KOPT-K1 (cell line): ENCODE results near the gene SMARCAL1.

Experiments used
- H3K27ac ChIP-seq: fragments of 200-600 bp; sonication (generic); 2 replicates; pipeline ENCODE4 v1.5.1; 2016; ENCODE audit warnings: antibody characterized with exemption, mild to moderate bottlenecking, low read depth, low read length; ENCODE audit not compliant: poor library complexity, severe bottlenecking
- H3K36me3 ChIP-seq: fragments of 200-600 bp; sonication (generic); 2 replicates; pipeline ENCODE4 v1.5.1; 2017; ENCODE audit warnings: antibody characterized with exemption, mild to moderate bottlenecking, low read length, moderate library complexity; ENCODE audit not compliant: insufficient read depth
- H3K9me3 ChIP-seq: fragments of 200-600 bp; sonication (generic); 2 replicates; pipeline ENCODE4 v1.5.1; 2017; ENCODE audit warnings: antibody characterized with exemption, low read length, mild to moderate bottlenecking; ENCODE audit not compliant: insufficient read depth, poor library complexity, severe bottlenecking

The SMARCAL1 gene

DNA sequence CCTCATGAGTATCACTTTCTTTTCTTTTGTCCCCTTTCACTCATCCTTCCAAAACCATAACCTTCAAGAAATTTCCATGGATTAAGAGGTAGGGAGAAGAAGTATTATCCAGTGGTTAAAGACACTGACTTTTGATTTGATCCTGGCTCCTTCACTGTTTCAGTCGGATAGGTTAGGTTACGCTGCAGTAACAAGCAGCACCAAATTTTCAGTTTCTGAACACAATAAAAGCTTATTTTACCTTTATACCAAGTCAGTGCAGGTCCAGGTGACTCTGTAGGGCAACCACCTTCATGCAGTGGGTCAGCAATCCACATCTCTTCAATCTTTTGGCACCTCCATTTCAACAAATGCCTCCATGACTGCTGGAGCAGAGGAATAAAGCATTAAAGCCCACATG lies 25.0 kb upstream of the SMARCAL1 start:
- no peaks in the 10 kb centered on the region for H3K36me3 ChIP-seq
- no peaks in the 10 kb centered on the region for H3K9me3 ChIP-seq
- H3K27ac ChIP-seq = no peak overlapping the region

DNA sequence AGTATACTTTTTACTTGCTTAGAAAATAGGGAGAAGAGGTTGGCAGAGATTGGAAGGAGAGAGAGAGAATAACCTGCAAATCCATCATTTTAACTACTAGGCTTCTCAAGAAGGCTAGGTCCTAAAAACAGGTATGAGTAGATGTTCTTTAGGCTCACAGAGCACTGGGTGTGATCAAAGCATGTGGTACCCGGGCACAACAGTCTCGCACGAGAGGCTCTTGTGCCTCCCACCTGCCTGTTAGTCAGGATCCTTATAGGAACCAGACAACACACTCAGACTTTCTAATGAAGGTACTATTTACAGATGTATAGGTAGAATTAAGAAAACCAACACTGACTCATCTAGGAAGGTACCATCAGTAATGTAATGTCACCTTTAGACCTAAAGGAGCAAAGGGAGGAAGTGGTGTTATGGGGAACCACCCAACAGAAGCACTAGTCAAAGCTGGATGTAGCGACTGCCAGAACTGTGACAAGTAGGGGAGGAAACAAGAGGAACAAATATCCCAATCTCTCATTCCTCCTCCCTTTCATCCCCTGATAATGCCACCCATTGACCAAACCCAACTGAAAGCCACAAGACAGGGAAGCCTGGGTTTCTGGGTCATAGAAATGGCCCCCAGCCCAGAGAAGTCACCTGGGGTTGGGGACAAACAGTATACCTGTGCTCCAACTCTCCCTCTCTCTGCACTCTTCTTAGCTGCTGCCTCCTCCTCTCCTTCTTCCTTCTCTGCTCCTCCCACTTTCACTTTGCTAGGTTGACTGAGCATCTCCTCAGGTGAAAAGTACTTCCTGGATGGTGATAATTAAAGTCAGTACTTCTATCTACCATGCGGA lies 24.0 kb upstream of the SMARCAL1 start:
- H3K27ac ChIP-seq = no peak overlapping the region
- H3K9me3 ChIP-seq = no peaks in the 10 kb centered on the region
- no peaks in the 10 kb centered on the region for H3K36me3 ChIP-seq

DNA sequence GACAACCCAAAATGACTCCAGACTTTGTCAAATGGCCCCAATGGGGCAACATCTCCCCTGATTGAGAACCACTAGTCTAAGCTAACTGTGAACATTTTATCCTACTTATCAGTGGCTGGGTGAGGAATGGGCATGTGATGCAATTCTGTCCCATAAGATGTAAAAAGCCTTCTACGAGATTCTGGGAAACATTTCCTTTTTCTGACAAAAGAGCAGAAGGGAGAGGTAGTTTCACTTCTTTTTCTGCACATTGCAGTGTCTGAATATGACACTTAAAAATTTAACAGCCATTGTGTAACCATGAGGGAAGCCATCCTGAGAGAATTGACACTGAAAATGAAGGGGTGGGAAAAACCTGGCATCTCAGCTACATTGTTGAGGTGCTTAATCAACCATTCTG lies 22.7 kb upstream of the SMARCAL1 start:
- Histone ChIP-seq H3K27ac (no peak overlapping the region), H3K9me3 (no peaks in the 10 kb centered on the region), H3K36me3 (no peaks in the 10 kb centered on the region)

DNA sequence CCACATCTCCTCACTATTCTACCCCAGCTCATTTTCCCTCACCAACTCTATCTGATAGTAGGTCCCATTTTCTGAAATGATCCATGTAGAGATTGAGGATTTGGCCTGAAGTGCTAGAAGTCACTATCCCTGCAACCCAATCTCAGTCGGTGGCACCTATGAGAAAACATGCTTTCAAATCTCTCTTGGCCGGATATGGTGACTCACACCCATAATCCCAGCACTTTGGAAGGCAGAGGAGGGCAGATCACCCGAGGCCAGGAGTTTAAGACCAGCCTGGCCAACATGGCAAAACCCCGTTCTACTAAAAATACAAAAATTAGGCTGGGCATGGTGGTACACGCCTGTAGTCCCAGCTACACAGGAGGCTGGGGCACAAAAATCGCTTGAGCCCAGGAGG lies 20.9 kb upstream of the SMARCAL1 start:
- Histone ChIP-seq H3K36me3 (no peaks in the 10 kb centered on the region), H3K27ac (no peak overlapping the region), H3K9me3 (no peaks in the 10 kb centered on the region)

DNA sequence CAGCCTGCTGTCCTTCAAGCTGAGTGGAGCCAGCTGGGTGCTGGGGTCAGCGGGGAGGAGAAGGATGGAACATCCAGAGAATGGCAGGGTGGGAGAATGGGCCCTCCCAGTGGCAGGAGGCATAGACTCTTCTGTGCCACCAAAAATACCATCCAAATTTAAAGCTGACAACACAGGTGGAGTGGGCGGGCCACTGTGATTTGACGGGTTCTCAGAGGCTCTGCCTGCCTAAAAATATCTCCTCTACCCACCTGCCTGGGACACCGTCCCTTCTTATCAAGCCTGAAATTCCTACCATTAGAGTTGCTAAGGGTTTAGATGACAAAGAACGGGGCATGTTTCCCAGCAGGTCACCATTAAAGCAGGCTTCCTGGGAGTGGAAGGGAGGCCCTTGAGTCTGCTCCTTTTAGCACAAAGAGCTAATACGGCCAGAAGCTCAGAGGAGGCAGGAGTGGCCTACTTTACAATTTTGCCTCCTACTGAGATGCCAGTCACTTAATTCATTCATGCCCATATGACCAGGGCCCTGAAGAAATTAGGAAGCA lies 20.2 kb upstream of the SMARCAL1 start:
- Histone ChIP-seq H3K27ac (no peak overlapping the region), H3K9me3 (no peaks in the 10 kb centered on the region), H3K36me3 (no peaks in the 10 kb centered on the region)

DNA sequence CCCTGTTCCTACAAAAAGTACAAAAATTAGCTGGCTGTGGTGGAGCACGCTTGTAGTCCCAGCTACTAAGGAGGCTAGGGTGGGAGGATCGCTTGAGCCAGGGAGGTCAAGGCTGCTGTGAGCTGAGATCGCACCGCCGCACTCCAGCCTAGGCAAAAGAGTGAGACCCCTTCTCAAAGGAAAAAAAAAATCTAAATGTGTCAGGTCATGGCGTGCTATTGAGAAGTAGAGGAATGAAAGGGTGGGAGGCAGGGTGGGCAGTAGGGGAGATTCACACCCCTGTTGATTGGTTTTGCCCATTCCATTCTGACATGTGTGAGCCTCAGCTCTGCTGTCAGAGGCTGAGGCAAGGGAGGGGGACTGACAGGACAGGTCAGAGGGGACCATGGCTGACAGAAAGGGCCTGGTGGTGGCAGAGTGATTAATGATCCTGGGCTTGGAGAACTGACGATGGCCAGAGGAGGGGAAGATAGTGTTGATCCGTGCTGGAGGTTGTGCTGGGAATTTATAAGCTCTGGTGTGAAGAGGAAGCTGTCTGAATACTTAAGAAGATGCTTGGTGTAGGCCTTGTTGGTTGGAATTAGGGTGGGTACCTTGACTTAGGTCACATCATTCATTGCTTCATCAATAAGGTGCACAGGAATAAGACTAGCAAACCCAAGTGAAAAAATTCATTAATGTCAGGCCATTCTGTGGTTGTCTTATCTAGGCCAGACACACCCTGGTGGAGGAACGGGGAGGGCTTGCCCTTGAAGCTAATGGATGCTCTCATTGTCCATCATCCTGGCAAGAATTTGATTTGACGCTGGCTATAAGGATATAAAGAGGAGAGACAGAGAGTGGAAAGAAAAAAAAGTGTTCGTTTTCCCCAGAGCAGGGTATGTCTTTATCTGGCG lies 19.1 kb upstream of the SMARCAL1 start:
- H3K36me3 ChIP-seq = no peaks in the 10 kb centered on the region
- H3K27ac ChIP-seq = no peak overlapping the region
- no peaks in the 10 kb centered on the region for H3K9me3 ChIP-seq

DNA sequence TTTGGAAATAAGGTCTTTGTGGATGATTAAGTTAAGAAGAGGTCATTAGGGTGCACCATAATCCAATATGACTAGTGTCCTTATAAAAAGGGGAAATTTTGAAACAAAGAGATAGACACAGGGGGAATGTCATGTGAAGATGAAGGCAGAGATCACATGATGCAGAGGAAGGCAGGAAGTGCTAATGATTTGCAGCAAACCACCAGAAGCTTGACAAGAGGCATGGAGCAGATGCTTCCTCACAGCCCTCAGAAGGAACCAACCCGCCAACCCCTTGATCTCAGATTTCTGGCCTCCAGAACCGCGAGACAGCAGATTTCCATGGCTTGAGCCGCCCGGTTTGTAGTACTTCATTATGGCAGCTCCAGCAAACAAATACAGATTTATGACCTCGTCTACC lies 17.4 kb upstream of the SMARCAL1 start:
- no peak overlapping the region for H3K27ac ChIP-seq
- no peaks in the 10 kb centered on the region for H3K36me3 ChIP-seq
- no peaks in the 10 kb centered on the region for H3K9me3 ChIP-seq

DNA sequence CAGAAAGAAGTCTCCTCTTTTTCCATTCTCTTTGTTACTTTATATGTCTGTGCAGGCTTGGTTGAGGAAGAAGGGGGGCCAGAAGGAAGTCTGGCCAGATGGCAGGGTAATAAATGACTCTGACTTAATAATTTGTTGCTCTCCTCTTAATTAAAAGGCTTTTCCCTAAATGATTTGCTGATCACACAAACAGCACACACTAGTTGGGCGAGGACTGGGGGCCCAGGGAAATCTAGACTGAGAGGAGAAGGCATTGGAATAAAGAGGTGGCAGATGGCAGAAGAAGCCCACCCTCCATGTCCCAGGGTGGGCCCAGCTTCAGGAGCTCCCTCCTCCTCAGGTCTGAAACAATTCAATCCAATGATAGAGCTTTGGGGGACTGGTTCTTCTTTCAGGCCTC lies 12.7 kb upstream of the SMARCAL1 start:
- no peaks in the 10 kb centered on the region for H3K36me3 ChIP-seq
- H3K27ac ChIP-seq = no peak overlapping the region
- no peaks in the 10 kb centered on the region for H3K9me3 ChIP-seq

DNA sequence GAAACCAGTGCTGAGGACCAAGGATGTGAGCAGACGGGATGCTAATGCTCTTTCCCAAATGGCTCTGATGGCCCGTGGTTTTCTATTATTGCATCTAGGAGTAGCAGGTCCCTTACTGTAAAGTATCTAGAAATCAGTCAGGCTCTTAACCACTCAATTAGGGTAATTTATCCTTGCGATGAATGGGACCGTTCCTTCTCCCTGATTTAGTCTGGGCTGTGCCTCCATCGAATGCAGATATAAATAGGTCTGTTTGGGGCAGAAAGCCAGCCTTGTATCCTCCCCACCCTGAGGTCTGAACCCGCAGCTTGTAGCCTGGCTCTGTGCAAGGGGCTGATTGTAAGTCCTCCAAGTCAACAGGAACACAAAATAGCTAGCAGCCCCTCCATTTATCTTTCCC lies 9.5 kb upstream of the SMARCAL1 start:
- Histone ChIP-seq H3K27ac (no peak overlapping the region), H3K36me3 (no peaks in the 10 kb centered on the region), H3K9me3 (no peaks in the 10 kb centered on the region)

DNA sequence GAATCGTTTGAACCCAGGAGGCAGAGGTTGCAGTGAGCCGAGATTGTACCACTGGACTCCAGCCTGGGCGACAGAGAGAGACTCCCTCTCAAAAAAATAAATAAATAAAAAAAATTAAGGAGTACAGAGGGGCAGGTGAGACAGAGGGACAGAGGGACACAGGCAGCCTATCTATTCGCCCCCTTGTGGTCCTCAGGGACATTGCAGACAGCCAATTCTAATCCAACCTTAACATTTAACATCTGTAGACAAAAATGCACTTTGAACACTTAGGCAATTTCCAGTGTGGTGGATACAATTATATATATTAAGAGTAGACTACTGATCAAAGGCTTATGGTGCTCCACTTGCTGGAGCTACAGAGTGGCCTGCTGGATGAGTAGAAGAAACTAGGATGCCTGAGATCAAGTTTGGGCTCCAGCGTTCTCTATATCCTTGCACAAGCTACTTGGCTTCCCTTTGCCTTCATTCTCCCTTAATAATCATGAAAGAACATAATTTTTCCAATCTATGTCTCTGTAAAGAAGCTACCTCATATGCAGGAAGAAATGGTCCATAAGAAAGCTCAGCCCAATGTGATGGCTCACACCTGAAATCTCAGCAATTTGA lies 8.2 kb upstream of the SMARCAL1 start:
- H3K9me3 ChIP-seq = no peaks in the 10 kb centered on the region
- no peak overlapping the region for H3K27ac ChIP-seq
- no peaks in the 10 kb centered on the region for H3K36me3 ChIP-seq

DNA sequence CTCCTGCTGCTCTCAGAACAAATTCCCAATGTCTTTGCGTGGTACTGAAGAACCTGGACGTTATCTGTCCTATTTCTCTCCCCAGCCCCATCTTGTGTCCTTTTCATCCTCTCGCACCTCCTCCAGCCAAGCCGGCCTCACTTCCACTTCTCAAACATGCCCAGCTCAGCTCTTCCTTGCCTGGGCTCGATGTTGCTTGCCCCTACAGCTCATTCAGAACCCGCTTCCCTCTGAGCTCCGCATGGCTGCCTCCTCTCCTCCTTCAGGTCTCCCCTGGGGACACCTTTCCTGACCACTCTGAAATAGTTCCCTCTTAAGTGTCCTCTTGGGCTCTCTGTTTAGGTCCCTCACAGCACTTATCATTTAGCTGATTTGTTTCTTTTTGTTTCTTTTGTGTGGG lies 6.7 kb upstream of the SMARCAL1 start:
- Histone ChIP-seq H3K27ac (no peak overlapping the region), H3K9me3 (no peaks in the 10 kb centered on the region), H3K36me3 (no peaks in the 10 kb centered on the region)

DNA sequence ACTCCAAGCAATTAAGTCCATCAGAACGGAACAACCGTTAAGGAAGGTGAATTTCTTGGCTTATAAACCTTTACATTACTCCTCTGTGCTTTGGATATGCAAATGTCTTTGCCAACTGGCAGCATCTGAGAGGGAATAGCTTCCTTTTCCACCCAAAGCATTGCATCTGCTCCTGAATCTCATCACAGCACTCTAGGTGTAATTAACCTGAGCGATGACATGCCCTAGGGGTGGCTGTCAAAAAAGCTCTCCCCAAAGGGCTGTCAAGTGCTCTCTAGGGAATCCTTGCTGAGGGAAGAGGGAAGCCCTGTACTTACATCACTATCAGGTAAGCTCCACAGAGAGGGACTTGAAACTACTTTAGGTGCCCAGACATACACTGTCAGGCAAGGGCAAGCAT lies 5.5 kb upstream of the SMARCAL1 start:
- H3K9me3 ChIP-seq = no peaks in the 10 kb centered on the region
- no peaks in the 10 kb centered on the region for H3K36me3 ChIP-seq

DNA sequence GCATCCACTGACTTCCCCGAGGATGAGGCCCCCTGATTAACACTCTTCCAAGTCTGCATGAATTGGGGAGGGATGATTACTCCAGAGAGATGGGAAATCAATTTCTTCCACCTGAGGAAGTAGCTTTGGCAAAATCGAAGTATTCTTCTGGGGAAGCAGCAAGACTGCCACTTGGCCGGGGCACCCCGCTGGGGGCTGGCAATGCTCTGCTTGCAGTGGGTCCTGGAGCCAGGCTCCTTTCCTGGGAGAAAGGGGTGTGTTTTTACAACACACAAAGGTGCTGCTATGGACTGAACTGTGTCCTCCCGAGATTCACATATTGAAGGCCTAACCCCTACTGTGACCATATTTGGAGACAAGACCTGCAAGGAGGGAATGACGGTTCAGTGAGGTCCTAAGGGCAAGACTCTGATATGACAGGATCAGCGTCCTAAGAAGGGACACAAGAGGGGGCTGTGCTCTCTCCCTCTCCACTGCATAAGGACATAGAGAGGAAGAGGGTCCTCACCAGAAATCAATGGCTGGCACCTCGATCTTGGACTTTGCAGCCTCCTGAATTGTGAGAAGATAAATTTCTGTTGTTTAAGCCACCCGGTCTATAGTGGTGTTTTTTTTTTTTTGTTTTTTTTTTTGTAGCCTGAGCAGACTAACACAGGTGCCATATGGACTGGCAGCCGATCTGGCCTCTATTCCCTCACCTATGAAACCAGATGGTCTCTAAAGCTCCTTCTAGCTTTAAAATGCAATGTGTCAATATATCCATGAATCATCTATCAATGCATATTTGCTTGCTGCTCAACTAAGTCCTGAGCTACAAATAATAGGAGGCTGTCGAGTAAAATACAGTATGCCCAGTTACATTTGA lies 3.6 kb upstream of the SMARCAL1 start:
- Histone ChIP-seq H3K9me3 (no peaks in the 10 kb centered on the region), H3K36me3 (no peaks in the 10 kb centered on the region), H3K27ac (no peak overlapping the region)

More for the DNA sequence above, 5.5 kb upstream of the SMARCAL1 start:
- H3K27ac ChIP-seq = no peak overlapping the region

DNA sequence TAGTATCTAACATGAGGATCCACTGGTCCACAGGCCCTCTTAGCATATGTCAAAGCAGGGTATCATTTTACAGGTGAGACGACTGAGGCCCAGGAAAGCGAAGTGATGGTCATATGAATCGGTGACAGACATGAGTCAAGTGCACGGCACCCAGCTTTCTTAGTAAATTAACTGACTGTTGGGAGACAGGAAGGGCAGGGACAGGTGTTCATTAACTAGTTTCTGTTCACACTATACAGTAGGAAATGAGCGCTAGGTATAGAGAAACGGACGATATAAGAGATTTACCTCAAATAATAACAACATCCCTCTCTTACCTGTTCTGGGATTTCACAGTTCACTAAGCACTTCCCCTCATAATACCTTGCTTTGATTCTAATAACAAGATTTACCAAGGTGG lies 1.7 kb upstream of the SMARCAL1 start:
- H3K9me3 ChIP-seq = no peaks in the 10 kb centered on the region
- H3K27ac ChIP-seq = no peak overlapping the region

More for the DNA sequence above, 1.7 kb upstream of the SMARCAL1 start:
- H3K36me3 ChIP-seq = peaks cover 10% of the 10 kb centered on the region; the same call in 1 of the 2 replicates
